Activated B cell treated with CpG ODN at 0.5 μM for 24 hours (primary cell): ENCODE results near the gene EDRF1. TPM values are rescaled to one million over a fixed set of nuclear protein-coding genes. Genes with fewer than 3 reads are reported as not detected.

ENCODE experiments used
- ATAC-seq: fragments of 200-7000 bp; cut with Tn5 transposase; one replicate; pipeline ENCODE4 v1.10.0; 2021; ENCODE audit warnings: low read depth, mild to moderate bottlenecking, moderate library complexity
- CTCF ChIA-PET: fragments of 350-600 bp; sonication (Branson Sonifier 250); formaldehyde crosslinking; loops from one replicate; lab custom pipeline; 2021; ENCODE audit warnings: antibody characterized with exemption; lab: Charles Lee
- POLR2A ChIA-PET: fragments of 350-600 bp; sonication (Branson Sonifier 250); formaldehyde crosslinking; loops from one replicate; lab custom pipeline; 2021; ENCODE audit warnings: antibody characterized with exemption; lab: Charles Lee
- DNase-seq: peaks from one replicate; pipeline ENCODE4 v3.0.0; 2022
- H3K27ac Mint-ChIP-seq: one replicate; pipeline ENCODE4 v1.8.0; 2020; ENCODE audit warnings: mixed read lengths
- H3K27me3 Mint-ChIP-seq: one replicate; pipeline ENCODE4 v1.8.0; 2021; ENCODE audit warnings: mixed read lengths
- H3K36me3 Mint-ChIP-seq: one replicate; pipeline ENCODE4 v1.8.0; 2021; ENCODE audit warnings: low read depth, mixed read lengths
- H3K4me1 Mint-ChIP-seq: one replicate; pipeline ENCODE4 v1.8.0; 2021; ENCODE audit warnings: mixed read lengths
- H3K4me3 Mint-ChIP-seq: one replicate; pipeline ENCODE4 v1.8.0; 2020; ENCODE audit warnings: mild to moderate bottlenecking, mixed read lengths
- H3K9me3 Mint-ChIP-seq: one replicate; pipeline ENCODE4 v1.8.0; 2020; ENCODE audit warnings: mixed read lengths
- intact Hi-C: fragments of 100-400 bp; cut with micrococcal nuclease; formaldehyde crosslinking; loops from one replicate; pipeline ENCODE4 v1.15.1; 2024
- total RNA-seq: library from RNA; stranded (reverse); gene quantifications from 2 replicates; pipeline ENCODE4 v1.2.3, GENCODE V29; 2022
- TF ChIP-seq, protein P1 (sequence below): fragments of 200-600 bp; IDR thresholded peaks from one replicate; pipeline ENCODE4 v1.8.0; 2022; ENCODE audit warnings: antibody characterized with exemption, mild to moderate bottlenecking

Gene EDRF1
- total RNA-seq, 1 donor from 2014 or later, result 52.7 TPM

DNA sequence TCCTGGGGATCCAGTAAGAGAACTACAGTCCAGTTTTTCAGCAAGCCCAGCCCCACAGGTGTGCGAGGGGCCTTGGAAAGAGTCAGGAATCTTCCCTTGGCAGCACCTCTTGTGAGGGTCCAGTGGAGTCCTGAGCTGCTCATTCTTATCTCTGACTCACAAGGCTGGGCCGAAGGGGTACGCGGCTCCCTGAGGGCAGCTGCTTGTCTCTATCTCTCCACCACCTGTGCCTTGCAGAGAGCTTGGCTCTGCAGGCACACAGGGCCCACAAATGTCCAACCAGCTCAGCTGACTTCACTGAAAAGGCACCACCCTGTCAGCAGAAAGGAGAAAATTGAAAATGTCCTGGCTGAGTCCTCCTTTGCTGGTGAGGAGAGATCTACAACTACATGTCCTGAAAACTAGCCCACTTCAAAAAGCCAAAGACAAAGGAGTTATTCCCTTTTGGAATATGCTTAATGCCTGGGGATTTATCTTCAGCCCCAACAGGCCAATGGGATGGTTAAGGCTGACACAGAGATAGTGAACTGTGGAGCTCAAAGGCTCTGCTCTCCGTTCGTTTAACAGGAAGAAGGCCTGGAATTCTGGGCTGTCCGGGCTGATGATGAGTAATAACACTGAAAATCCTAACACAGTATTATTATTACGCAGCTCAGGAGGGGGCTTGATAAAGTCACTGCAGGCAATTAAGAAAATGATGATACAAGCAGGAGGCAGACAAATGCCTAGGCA, 80.1 kb downstream of the EDRF1 start:
- Mint-ChIP-seq H3K9me3 (no peaks in the 10 kb centered on the region), H3K27me3 (no peaks in the 10 kb centered on the region), H3K36me3 (peaks cover 58% of the 10 kb centered on the region), H3K4me1 (no peaks in the 10 kb centered on the region), H3K4me3 (no peak overlapping the region), H3K27ac (no peak overlapping the region)
- CTCF ChIA-PET, result no interaction called here
- TF ChIP-seq, protein P1, sequence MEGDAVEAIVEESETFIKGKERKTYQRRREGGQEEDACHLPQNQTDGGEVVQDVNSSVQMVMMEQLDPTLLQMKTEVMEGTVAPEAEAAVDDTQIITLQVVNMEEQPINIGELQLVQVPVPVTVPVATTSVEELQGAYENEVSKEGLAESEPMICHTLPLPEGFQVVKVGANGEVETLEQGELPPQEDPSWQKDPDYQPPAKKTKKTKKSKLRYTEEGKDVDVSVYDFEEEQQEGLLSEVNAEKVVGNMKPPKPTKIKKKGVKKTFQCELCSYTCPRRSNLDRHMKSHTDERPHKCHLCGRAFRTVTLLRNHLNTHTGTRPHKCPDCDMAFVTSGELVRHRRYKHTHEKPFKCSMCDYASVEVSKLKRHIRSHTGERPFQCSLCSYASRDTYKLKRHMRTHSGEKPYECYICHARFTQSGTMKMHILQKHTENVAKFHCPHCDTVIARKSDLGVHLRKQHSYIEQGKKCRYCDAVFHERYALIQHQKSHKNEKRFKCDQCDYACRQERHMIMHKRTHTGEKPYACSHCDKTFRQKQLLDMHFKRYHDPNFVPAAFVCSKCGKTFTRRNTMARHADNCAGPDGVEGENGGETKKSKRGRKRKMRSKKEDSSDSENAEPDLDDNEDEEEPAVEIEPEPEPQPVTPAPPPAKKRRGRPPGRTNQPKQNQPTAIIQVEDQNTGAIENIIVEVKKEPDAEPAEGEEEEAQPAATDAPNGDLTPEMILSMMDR, result no peak
- ATAC-seq (no peak), DNase-seq (no peak)
- POLR2A ChIA-PET, result no interaction called here
- intact Hi-C loops, result no loop called here

DNA sequence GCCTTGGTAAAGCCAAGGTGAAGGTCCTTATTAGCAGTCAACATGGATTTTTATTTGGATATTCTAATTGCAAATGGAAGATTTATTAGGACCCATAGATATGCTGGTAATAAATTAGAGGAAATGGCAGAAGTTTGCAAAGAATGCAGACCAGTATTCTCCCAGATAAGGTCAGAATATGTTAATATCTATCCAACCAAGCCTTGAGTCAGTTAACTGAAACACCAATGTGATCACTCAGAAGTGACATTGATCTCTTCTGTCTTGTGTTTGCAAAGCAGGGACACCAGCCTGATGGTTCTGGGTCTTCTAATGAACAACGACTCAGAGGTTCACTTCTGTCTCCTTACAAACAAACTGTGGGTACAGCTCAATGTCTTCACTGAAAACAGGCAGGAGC, 82.1 kb downstream of the EDRF1 start:
- Mint-ChIP-seq H3K36me3 (peaks cover 61% of the 10 kb centered on the region), H3K27me3 (no peaks in the 10 kb centered on the region), H3K9me3 (no peaks in the 10 kb centered on the region), H3K4me3 (no peak overlapping the region), H3K4me1 (no peaks in the 10 kb centered on the region), H3K27ac (no peak overlapping the region)
- ATAC-seq (no peak), DNase-seq (no peak)
- ChIA-PET POLR2A (no interaction called here), CTCF (no interaction called here)
- TF ChIP-seq, protein P1, result no peak
- intact Hi-C loops, result no loop called here

DNA sequence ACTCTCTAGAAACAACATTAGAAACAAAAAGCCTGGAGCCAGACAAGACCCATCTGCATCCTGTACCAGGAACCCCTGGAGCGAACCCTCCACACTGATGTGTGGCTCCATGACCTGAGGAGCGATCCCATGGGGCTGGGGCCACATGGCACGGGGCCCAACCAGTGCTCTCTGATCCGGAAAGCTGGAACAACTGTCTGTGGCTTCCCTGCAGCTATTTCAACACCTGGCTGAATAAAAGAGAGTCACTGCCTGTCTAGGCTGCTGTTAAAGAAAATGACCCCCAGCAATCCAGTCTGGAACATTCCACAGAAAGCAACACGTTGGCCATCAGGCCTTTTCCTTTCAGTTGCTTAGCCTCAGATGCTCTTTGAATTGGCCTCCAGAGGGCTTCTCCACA, 82.6 kb downstream of the EDRF1 start:
- Mint-ChIP-seq H3K4me1 (no peaks in the 10 kb centered on the region), H3K27me3 (no peaks in the 10 kb centered on the region), H3K4me3 (no peak overlapping the region), H3K9me3 (no peaks in the 10 kb centered on the region), H3K27ac (no peak overlapping the region), H3K36me3 (peaks cover 63% of the 10 kb centered on the region)
- ATAC-seq (no peak), DNase-seq (no peak)
- intact Hi-C loops, result no loop called here
- TF ChIP-seq, protein P1, result no peak
- POLR2A ChIA-PET, result no interaction called here
- CTCF ChIA-PET, result no interaction called here

DNA sequence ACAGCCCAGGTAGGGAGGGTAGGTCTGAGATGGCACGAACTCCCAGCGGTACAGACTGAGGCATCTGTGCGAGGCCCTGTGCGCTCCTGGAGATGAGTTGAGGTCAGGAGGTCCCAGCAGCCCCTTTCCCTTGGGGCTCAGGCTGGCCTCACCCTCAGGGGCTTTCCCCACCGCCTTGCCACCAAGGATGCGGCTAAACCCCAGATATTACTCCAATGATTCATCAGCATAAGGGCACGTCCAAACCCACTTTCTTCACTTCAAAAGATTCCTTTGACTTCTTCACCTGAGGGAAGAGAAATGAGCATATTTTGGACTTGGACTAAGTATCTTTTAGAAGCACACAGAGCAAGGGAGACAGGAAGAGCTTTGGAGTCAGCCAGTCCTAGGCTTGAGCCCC, 83.2 kb downstream of the EDRF1 start:
- Mint-ChIP-seq H3K27ac (no peak overlapping the region), H3K9me3 (no peaks in the 10 kb centered on the region), H3K4me3 (no peak overlapping the region), H3K27me3 (no peaks in the 10 kb centered on the region), H3K36me3 (peaks cover 64% of the 10 kb centered on the region), H3K4me1 (no peaks in the 10 kb centered on the region)
- TF ChIP-seq, protein P1, result no peak
- DNase-seq, result no peak
- intact Hi-C loops, result no loop called here
- ChIA-PET POLR2A (no interaction called here), CTCF (no interaction called here)
- ATAC-seq, result no peak

DNA sequence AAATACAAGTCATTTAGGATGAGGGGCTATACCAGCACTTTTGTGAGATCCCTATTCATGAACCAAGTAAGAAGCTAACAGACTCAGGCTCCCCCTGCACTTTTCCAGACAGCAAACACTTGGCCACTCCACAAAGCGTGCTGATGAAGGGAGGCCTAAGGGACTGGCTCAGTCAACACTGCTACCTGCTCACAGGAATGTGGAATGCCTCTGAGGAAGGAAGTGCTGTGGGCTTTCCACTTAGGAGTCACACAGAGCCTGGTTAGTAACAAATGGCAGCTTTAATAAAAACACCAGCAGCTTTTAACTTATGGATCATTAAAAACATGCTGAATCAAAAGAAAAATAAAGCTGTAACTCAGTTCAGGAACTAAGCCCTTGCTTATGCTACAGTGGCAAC, 88.5 kb downstream of the EDRF1 start:
- Mint-ChIP-seq H3K4me3 (no peak overlapping the region), H3K27ac (no peak overlapping the region), H3K27me3 (no peaks in the 10 kb centered on the region), H3K9me3 (no peaks in the 10 kb centered on the region), H3K4me1 (no peaks in the 10 kb centered on the region), H3K36me3 (peaks cover 60% of the 10 kb centered on the region)
- CTCF ChIA-PET, result no interaction called here
- TF ChIP-seq, protein P1, result no peak
- DNase-seq (no peak), ATAC-seq (no peak)
- POLR2A ChIA-PET, result no interaction called here
- intact Hi-C loops, result no loop called here
